PC-9 (cell line): ENCODE data around the gene MECP2. TPM values are rescaled to one million over a fixed set of nuclear protein-coding genes. Genes with fewer than 3 reads are reported as not detected.

ENCODE experiments used
- BruUV-seq: library from RNA; stranded (reverse); fragments of 400-500 nt; replicated peaks from 2 replicates; lab custom pipeline; 2021; lab: Mats Ljungman, UMichigan
- CTCF ChIA-PET: fragments of 300-600 bp; sonication (Branson Sonifier 250); formaldehyde crosslinking; loops from one replicate; lab custom pipeline; 2022; ENCODE audit warnings: antibody characterized with exemption; lab: Charles Lee
- POLR2A ChIA-PET: fragments of 300-600 bp; sonication (Branson Sonifier 250); formaldehyde crosslinking; loops from one replicate; lab custom pipeline; 2022; ENCODE audit warnings: antibody characterized with exemption; ENCODE audit not compliant: unreplicated experiment; lab: Charles Lee
- DNase-seq, 2 experiments: peaks; one replicate each; pipeline versions ENCODE4 v3.0.0 to v3.0.0-alpha.2; 2015 to 2022; ENCODE audit warnings: mixed read lengths in 1 of 2
- H2AFZ ChIP-seq: fragments of 200-600 bp; sonication (generic); 2 replicates; pipeline ENCODE4 v1.8.1; 2017; ENCODE audit warnings: antibody characterized with exemption
- H3F3A ChIP-seq: fragments of 200-600 bp; sonication (generic); 2 replicates; pipeline ENCODE4 v1.8.1; 2017; ENCODE audit warnings: antibody characterized with exemption, mild to moderate bottlenecking, low read depth; ENCODE audit not compliant: insufficient read depth
- H3K27ac ChIP-seq: fragments of 200-600 bp; sonication (generic); 2 replicates; pipeline ENCODE4 v1.6.1; 2016; ENCODE audit warnings: mixed run types
- H3K27me3 ChIP-seq: fragments of 200-600 bp; sonication (generic); 2 replicates; pipeline ENCODE4 v1.6.1; 2016; ENCODE audit warnings: low read depth, mixed run types; ENCODE audit not compliant: insufficient read depth
- H3K36me3 ChIP-seq: fragments of 200-600 bp; sonication (generic); 2 replicates; pipeline ENCODE4 v1.6.1; 2016; ENCODE audit warnings: low read depth, mixed run types
- H3K4me1 ChIP-seq: fragments of 200-600 bp; sonication (generic); replicated peaks from 2 replicates; pipeline ENCODE4 v1.6.1; 2016; ENCODE audit warnings: mixed run types; ENCODE audit not compliant: insufficient read depth
- H3K4me2 ChIP-seq: fragments of 200-600 bp; sonication (generic); 2 replicates; pipeline ENCODE4 v1.6.1; 2017; ENCODE audit warnings: mixed run types
- H3K4me3 ChIP-seq: fragments of 200-600 bp; sonication (generic); 2 replicates; pipeline ENCODE4 v1.6.1; 2016; ENCODE audit warnings: mixed run types
- H3K79me2 ChIP-seq: fragments of 200-600 bp; sonication (generic); 2 replicates; pipeline ENCODE4 v1.6.1; 2017; ENCODE audit warnings: low read depth, mixed run types
- H3K9me2 ChIP-seq: fragments of 200-600 bp; sonication (generic); 2 replicates; pipeline ENCODE4 v1.8.1; 2017; ENCODE audit warnings: mild to moderate bottlenecking; ENCODE audit not compliant: insufficient read depth
- H3K9me3 ChIP-seq: fragments of 200-600 bp; sonication (generic); 2 replicates; pipeline ENCODE4 v1.8.1; 2016; ENCODE audit warnings: low read depth; ENCODE audit not compliant: insufficient read depth
- H4K20me1 ChIP-seq: fragments of 200-600 bp; sonication (generic); 2 replicates; pipeline ENCODE4 v1.8.1; 2017; ENCODE audit not compliant: insufficient read depth
- EZH2 ChIP-seq: fragments of 200-600 bp; sonication (generic); IDR thresholded peaks from 2 replicates; pipeline ENCODE4 v1.8.0; 2017; ENCODE audit warnings: antibody characterized with exemption, low read depth
- intact Hi-C: fragments of 100-400 bp; cut with micrococcal nuclease; formaldehyde crosslinking; loops from one replicate; pipeline ENCODE4 v1.10.0; 2022; ENCODE audit not compliant: unreplicated experiment
- total RNA-seq: library from RNA; stranded (reverse); gene quantifications from 2 replicates; pipeline ENCODE4 v1.2.3, GENCODE V29; 2021
- TF ChIP-seq, protein P1 (sequence below): fragments of 200-600 bp; sonication (generic); conservative IDR thresholded peaks from 2 replicates; pipeline ENCODE4 v1.6.1; 2017; ENCODE audit warnings: mixed run types, antibody characterized with exemption, mild to moderate bottlenecking, moderate library complexity

The MECP2 gene
- total RNA-seq, 1 experiment from 2014 or later: 85.6 TPM

DNA sequence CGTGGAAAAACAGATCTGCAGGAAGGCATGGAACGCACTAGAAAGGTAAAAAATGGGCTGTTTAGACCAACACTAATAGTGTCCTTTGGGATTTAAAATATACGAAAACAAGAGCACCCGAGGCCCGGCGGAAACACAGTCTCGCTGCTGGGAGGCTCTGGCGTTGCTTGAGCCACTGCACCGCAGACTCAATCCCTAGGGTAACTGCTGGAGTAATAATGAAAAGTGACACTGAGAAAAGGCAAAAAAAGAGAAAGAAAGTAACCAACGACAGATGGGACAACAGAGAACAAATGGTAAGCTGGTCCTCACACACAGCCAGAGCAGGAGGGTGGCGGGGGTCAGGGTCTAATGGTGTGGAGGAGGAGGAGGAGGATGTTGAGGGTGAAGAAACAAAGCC, 93.2 kb downstream of the MECP2 start:
- Histone ChIP-seq H3K27ac (no peak overlapping the region), H3K79me2 (no peaks in the 10 kb centered on the region), H3K4me3 (no peak overlapping the region), H3K9me3 (no peaks in the 10 kb centered on the region), H3K4me1 (peaks cover 15% of the 10 kb centered on the region), H3K9me2 (no peaks in the 10 kb centered on the region), H3K36me3 (no peaks in the 10 kb centered on the region), H2AFZ (no peak overlapping the region), H4K20me1 (no peaks in the 10 kb centered on the region), H3K4me2 (no peak overlapping the region), H3F3A (peaks cover 9% of the 10 kb centered on the region; the same call in 1 of the 2 replicates), H3K27me3 (no peaks in the 10 kb centered on the region)
- DNase-seq: no peak
- intact Hi-C loops: no loop called here
- no peak for TF ChIP-seq EZH2
- TF ChIP-seq, protein P1, sequence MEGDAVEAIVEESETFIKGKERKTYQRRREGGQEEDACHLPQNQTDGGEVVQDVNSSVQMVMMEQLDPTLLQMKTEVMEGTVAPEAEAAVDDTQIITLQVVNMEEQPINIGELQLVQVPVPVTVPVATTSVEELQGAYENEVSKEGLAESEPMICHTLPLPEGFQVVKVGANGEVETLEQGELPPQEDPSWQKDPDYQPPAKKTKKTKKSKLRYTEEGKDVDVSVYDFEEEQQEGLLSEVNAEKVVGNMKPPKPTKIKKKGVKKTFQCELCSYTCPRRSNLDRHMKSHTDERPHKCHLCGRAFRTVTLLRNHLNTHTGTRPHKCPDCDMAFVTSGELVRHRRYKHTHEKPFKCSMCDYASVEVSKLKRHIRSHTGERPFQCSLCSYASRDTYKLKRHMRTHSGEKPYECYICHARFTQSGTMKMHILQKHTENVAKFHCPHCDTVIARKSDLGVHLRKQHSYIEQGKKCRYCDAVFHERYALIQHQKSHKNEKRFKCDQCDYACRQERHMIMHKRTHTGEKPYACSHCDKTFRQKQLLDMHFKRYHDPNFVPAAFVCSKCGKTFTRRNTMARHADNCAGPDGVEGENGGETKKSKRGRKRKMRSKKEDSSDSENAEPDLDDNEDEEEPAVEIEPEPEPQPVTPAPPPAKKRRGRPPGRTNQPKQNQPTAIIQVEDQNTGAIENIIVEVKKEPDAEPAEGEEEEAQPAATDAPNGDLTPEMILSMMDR: no peak
- ChIA-PET CTCF (no interaction called here), POLR2A (no interaction called here)
- BruUV-seq: no TSS peak

DNA sequence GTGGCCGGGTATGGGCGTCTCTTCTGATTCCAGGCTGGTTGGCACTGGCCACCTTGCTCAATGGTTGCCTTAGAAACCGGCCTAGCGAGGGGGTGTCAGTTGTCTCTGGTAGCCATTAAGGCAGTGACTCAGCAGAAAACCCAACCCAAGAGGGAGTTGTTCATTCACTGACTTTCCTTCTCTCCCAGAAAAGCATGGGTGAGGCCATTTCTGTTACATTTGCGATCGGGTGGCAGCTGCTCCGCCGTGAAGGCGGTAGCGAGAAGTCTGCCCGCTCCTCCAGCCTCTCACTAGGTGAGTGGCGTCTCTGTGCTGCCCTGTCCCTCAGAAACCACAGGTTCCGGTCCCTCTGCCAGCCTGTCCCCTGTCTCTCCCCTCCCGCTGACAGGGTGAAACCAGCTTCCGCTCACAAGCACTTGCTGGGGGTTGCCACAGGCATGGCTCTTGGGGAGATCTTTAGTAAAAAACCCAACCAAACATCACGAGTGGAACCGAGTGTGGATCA, 95.2 kb downstream of the MECP2 start:
- peak; percentile 45 to 76 for DNase-seq
- Histone ChIP-seq H3K27ac (peak overlapping the region; percentile 58), H4K20me1 (no peaks in the 10 kb centered on the region), H3K36me3 (no peaks in the 10 kb centered on the region), H3K4me3 (no peak overlapping the region), H3K79me2 (no peaks in the 10 kb centered on the region), H3F3A (peaks cover 9% of the 10 kb centered on the region; the same call in 1 of the 2 replicates), H3K4me1 (peaks cover 15% of the 10 kb centered on the region), H3K4me2 (no peak overlapping the region; the same call in 1 of the 2 replicates), H2AFZ (no peak overlapping the region), H3K9me3 (no peaks in the 10 kb centered on the region), H3K27me3 (no peaks in the 10 kb centered on the region), H3K9me2 (no peaks in the 10 kb centered on the region)
- POLR2A ChIA-PET: no interaction called here
- intact Hi-C loops: loop anchor here (2.0 kb wide), 1 partner anchor 31 kb away; the partner anchor contains the start of gene HCFC1
- CTCF ChIA-PET: interaction anchor here (0.6 kb wide), 1 partner anchor 124 kb away, joined by 3 read pairs; no protein-coding TSS in a partner anchor
- TF ChIP-seq, protein P1: no peak
- TF ChIP-seq EZH2: no peak
- BruUV-seq: no TSS peak

DNA sequence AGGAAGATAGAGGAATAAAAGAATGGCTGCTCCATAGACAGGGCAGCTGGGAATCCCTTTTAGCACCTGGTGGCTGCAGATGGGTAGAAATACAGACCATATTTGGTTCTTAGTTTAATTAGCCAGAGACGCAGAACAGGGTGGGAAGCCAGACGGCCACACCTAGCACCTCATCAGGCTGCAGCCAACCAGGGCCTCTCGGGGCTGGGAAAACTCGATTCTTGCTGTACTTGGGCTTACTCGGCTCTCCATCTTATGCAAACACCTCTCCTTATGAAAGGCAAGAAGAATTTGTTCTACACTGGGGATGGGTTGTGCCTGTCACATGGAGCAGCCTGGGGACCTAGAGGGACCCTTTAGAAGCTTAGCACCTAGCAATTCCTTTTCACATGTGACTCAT, 97.5 kb downstream of the MECP2 start:
- ChIA-PET POLR2A (no interaction called here), CTCF (no interaction called here)
- H3K9me2 ChIP-seq: no peaks in the 10 kb centered on the region
- H3K4me2 ChIP-seq: peak overlapping the region; percentile 64
- H3K9me3 ChIP-seq: no peaks in the 10 kb centered on the region
- no peaks in the 10 kb centered on the region for H3K36me3 ChIP-seq
- H3K27me3 ChIP-seq: no peaks in the 10 kb centered on the region
- BruUV-seq: no TSS peak
- peaks cover 9% of the 10 kb centered on the region; the same call in 1 of the 2 replicates for H3F3A ChIP-seq
- TF ChIP-seq, protein P1: no peak
- TF ChIP-seq EZH2: no peak
- intact Hi-C loops: no loop called here
- peaks cover 15% of the 10 kb centered on the region for H3K4me1 ChIP-seq
- H4K20me1 ChIP-seq: no peaks in the 10 kb centered on the region
- DNase-seq: peak; percentile 47 to 71
- H3K4me3 ChIP-seq: no peak overlapping the region
- H2AFZ ChIP-seq: no peak overlapping the region
- peak overlapping the region; percentile 17; the same call in 1 of the 2 replicates for H3K27ac ChIP-seq
- no peaks in the 10 kb centered on the region for H3K79me2 ChIP-seq
